Tibial nerve (tissue), 4 donors: ENCODE data around the gene HIPK2.

ENCODE experiments used
- EP300 ChIP-seq, 2 donors: sonication (generic); formaldehyde crosslinking; IDR thresholded peaks; one replicate each; pipeline ENCODE4 v1.6.1; 2017; ENCODE audit warnings: antibody characterized with exemption in 2 of 2, mild to moderate bottlenecking in 1 of 2
- POLR2A ChIP-seq, 2 donors: fragments of 450-650 bp; IDR thresholded peaks; one replicate each; pipeline ENCODE4 v1.6.1; 2017; ENCODE audit warnings: antibody characterized with exemption in 2 of 2, mild to moderate bottlenecking in 2 of 2, moderate library complexity in 2 of 2
- TF ChIP-seq, protein P1 (sequence below), 5 experiments: fragments of 200-600 bp in 3 of 5; fragments of 450-650 bp in 2 of 5; sonication (generic) in 3 of 5; IDR thresholded peaks; one replicate each; pipeline ENCODE4 v1.5.1; 2016 to 2019; ENCODE audit warnings: antibody characterized with exemption in 5 of 5, mild to moderate bottlenecking in 3 of 5, moderate library complexity in 2 of 5

DNA sequence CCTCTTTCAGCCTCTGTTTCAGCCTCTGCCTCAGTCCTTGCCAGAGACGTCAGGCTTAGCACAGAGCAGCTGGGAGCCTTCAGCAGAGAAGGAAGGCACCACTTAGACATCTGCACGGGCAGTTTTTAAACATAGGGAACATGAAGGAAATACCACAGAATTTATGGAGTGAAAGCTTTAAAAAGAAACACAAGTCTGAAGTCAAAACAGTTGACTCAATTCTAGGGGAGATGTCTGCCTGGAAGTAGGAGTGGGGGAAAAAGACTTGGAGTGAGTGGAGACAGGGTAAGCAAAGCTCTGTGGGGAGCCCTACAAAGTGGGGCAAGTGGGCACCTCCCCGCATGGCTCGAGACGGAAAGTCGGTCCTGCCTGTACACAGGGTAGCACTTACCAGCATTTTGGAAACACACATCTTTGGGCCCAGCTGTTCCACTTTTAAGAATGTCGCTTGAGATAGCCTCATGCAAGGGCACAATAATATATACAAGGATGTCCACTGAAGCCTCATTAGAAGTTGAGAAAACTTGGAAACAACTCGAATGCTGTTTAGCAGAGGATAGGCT, 46.2 kb upstream of the HIPK2 start:
- TF ChIP-seq, protein P1, sequence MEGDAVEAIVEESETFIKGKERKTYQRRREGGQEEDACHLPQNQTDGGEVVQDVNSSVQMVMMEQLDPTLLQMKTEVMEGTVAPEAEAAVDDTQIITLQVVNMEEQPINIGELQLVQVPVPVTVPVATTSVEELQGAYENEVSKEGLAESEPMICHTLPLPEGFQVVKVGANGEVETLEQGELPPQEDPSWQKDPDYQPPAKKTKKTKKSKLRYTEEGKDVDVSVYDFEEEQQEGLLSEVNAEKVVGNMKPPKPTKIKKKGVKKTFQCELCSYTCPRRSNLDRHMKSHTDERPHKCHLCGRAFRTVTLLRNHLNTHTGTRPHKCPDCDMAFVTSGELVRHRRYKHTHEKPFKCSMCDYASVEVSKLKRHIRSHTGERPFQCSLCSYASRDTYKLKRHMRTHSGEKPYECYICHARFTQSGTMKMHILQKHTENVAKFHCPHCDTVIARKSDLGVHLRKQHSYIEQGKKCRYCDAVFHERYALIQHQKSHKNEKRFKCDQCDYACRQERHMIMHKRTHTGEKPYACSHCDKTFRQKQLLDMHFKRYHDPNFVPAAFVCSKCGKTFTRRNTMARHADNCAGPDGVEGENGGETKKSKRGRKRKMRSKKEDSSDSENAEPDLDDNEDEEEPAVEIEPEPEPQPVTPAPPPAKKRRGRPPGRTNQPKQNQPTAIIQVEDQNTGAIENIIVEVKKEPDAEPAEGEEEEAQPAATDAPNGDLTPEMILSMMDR (IDR thresholded peaks at IDR 0.05) = no peak
- no peak for TF ChIP-seq EP300 (IDR thresholded peaks at IDR 0.05)
- no peak for TF ChIP-seq POLR2A (IDR thresholded peaks at IDR 0.05)
